ENCODE data around the gene LSM2. TPM values are rescaled to one million over a fixed set of nuclear protein-coding genes. Genes with fewer than 3 reads are reported as not detected.

Gene LSM2
- total and polyA plus RNA-seq, 2 experiments from 2014 or later = 51.9 to 57.9 TPM

- H4K20me1 ChIP-seq (ENCODE audit: insufficient read depth, poor library complexity, severe bottlenecking) = peaks cover 29% of the 10 kb centered on the region
- H3K27ac ChIP-seq = peak overlapping the region; percentile 88
- H3K27me3 ChIP-seq = no peaks in the 10 kb centered on the region
- 35% methylated on average over 1 of the region's 1 CpG for WGBS (ENCODE audit: low lambda C conversion rate, missing lambda C conversion rate)
- no peaks in the 10 kb centered on the region for H3K9me3 ChIP-seq (ENCODE audit: low read depth)
- peaks cover 19% of the 10 kb centered on the region for H3K4me1 ChIP-seq (ENCODE audit: insufficient read depth)
- no peak overlapping the region for H2AFZ ChIP-seq
- peaks cover 54% of the 10 kb centered on the region for H3K79me2 ChIP-seq
- peak overlapping the region; percentile 82 for H3K4me2 ChIP-seq
- H3K36me3 ChIP-seq (replicated peaks; ENCODE audit: insufficient read depth, low read depth) = no peaks in the 10 kb centered on the region
- no peaks in the 10 kb centered on the region for H3K9me2 ChIP-seq (replicated peaks; ENCODE audit: insufficient read depth)
- TF ChIP-seq EZH2phosphoT487 (IDR thresholded peaks at IDR 0.05; ENCODE audit: low read depth, severe bottlenecking, unreplicated experiment) = no peak
- TF ChIP-seq CTCF (IDR thresholded peaks at IDR 0.05; ENCODE audit: poor library complexity) = no peak
- no peak for TF ChIP-seq EZH2 (IDR thresholded peaks at IDR 0.05; ENCODE audit: borderline replicate concordance)
- peak overlapping the region; percentile 62 for H3K4me3 ChIP-seq
- no peak for DNase-seq (ENCODE audit: low spot score)
Measured at GRCh38 chr6:31837369-31838113, 30.8 kb upstream of the LSM2 start.

- TF ChIP-seq EZH2 (IDR thresholded peaks at IDR 0.05; ENCODE audit: borderline replicate concordance) (no peak), CTCF (IDR thresholded peaks at IDR 0.05; ENCODE audit: poor library complexity) (peak; percentile 13)
- Histone ChIP-seq H4K20me1 (ENCODE audit: insufficient read depth, poor library complexity, severe bottlenecking) (peaks cover 29% of the 10 kb centered on the region), H3K27ac (peak overlapping the region; percentile 88), H3K4me1 (ENCODE audit: insufficient read depth) (peaks cover 19% of the 10 kb centered on the region), H3K9me2 (replicated peaks; ENCODE audit: insufficient read depth) (no peaks in the 10 kb centered on the region), H2AFZ (no peak overlapping the region), H3K79me2 (peaks cover 59% of the 10 kb centered on the region), H3K4me3 (peak overlapping the region; percentile 62), H3K36me3 (replicated peaks; ENCODE audit: insufficient read depth, low read depth) (no peaks in the 10 kb centered on the region), H3K4me2 (peak overlapping the region; percentile 82), H3K9me3 (ENCODE audit: low read depth) (no peaks in the 10 kb centered on the region), H3K27me3 (no peaks in the 10 kb centered on the region)
- WGBS (ENCODE audit: low lambda C conversion rate, missing lambda C conversion rate) = 10% methylated on average over 12 of the region's 12 CpGs
- DNase-seq (ENCODE audit: low spot score) = peak; percentile 49
Measured at GRCh38 chr6:31836474-31837368, 30.0 kb upstream of the LSM2 start.

- H3K27ac ChIP-seq = peak overlapping the region; percentile 88
- no peaks in the 10 kb centered on the region for H3K9me3 ChIP-seq (ENCODE audit: low read depth)
- H3K36me3 ChIP-seq (replicated peaks; ENCODE audit: insufficient read depth, low read depth) = no peaks in the 10 kb centered on the region
- WGBS (ENCODE audit: low lambda C conversion rate, missing lambda C conversion rate) = 7% methylated on average over 14 of the region's 14 CpGs
- peak overlapping the region; percentile 82 for H3K4me2 ChIP-seq
- no peaks in the 10 kb centered on the region for H3K27me3 ChIP-seq
- H4K20me1 ChIP-seq (ENCODE audit: insufficient read depth, poor library complexity, severe bottlenecking) = peaks cover 29% of the 10 kb centered on the region
- no peak overlapping the region for H2AFZ ChIP-seq
- peak overlapping the region; percentile 62 for H3K4me3 ChIP-seq
- H3K79me2 ChIP-seq = peaks cover 66% of the 10 kb centered on the region
- H3K9me2 ChIP-seq (replicated peaks; ENCODE audit: insufficient read depth) = no peaks in the 10 kb centered on the region
- TF ChIP-seq EZH2phosphoT487 (IDR thresholded peaks at IDR 0.05; ENCODE audit: low read depth, severe bottlenecking, unreplicated experiment) (no peak), EZH2 (IDR thresholded peaks at IDR 0.05; ENCODE audit: borderline replicate concordance) (no peak), CTCF (IDR thresholded peaks at IDR 0.05; ENCODE audit: poor library complexity) (no peak)
- no peak for DNase-seq (ENCODE audit: low spot score)
- H3K4me1 ChIP-seq (ENCODE audit: insufficient read depth) = peaks cover 26% of the 10 kb centered on the region
Measured at GRCh38 chr6:31836047-31836473, 29.3 kb upstream of the LSM2 start.

Measured in hepatocyte (in vitro differentiated cells).